HG02840 (cell line): ENCODE results near the gene PPEF2.
"Not testable (repeated sequence)": the region's sequence is repeated elsewhere in the genome, so short reads cannot be mapped to it uniquely, and the experiment has no call there.

Experiments
- ATAC-seq: cut with Tn5 transposase; IDR thresholded peaks from one replicate; pipeline ENCODE4 v1.9.1; 2021; ENCODE audit warnings: mild to moderate bottlenecking, moderate library complexity, moderate number of reproducible peaks; ENCODE audit not compliant: unreplicated experiment, low FRiP score

The PPEF2 gene

DNA sequence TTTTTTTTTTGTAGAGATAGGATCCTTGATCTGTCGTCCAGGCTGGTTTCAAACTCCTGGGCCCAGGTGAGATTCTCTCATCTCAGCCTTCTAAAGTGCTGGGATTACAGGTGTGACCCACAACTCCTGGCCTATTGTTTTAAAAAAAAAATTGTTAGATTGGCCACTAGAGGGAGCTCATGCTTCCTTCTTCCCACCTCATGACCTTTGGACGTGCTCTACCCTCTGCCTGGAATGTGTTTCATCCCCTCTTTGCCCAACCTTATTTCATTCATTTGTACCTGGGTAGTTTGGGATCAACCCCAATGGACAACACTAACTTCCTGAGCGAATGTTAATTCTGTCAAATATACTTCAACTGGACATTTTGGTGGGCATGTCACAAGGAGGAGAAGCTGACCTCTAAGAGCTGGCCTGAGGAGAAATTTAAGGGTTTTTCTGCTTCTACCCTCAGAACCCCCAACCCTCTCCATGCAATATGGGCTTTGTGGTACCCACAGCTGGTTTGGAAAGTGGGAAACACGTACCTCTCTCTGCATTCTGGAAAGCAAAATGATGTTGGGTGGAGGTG lies 6.4 kb downstream of the PPEF2 start:
- no peak for ATAC-seq

- no peak for ATAC-seq
These were observed 9.7 kb downstream of the PPEF2 start for GRCh38 chr4:75892508-75892907.

GRCh38 chr4:75891611-75892010 lies 10.6 kb downstream of the PPEF2 start:
- no peak for ATAC-seq

GRCh38 chr4:75889537-75890199 lies 12.6 kb downstream of the PPEF2 start:
- ATAC-seq, result no peak

DNA sequence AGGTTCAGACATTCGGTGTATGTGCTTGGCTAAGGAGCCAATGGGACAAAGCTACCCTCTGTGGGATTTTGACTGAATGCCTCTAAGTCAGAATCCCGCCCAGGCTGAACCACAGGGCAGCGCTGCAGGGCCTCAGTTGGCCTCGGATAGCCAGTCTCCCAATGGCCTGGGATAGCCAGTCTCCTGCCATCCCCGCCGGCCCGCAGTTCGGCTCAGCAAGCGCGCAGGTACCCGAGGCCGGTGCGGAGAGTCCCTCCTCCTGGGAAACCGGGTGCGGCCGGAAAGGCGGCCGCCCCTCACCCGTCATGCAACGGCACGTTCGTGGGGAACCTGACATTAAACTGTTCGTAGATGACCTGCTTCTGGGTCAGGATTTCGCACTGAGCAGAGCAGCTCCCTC lies 16.1 kb downstream of the PPEF2 start:
- no peak for ATAC-seq

DNA sequence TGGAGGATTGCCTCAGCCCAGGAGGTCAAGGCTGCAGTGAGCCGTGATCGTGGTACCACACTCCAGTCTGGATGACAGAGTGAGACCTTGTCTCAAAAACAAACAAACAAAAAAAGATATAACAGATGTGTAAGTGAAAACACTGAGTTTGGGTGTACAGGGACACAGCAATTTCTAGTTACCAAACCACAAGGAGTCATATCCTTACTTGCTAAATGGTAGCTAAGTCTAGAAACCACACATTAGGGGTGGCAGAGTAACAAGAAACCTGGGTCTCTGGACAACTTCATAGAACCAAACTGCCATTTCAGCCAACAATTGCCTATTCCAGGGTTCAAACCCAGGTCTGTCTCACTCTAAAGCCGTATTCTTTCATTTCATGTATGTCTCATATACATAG lies 20.8 kb downstream of the PPEF2 start:
- no peak for ATAC-seq

DNA sequence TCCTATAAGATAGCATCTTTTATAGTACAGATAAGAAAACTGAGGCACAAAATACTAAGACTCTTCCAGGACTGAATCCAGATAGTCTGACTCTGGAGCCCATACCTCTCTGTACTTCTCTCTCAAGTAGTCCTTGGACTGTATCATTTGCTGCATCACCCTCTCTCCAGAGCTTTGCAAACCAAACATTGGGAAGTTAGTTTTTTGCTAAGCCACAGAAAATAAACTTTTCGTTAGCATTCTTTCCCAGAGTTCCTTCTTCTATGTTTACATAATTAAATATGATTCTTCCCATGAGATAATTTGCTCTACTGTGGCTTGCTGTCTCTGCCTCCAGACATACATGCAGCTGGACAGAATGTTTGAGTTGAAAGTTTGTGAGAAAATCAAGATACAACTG lies 22.0 kb downstream of the PPEF2 start:
- ATAC-seq, result no peak

DNA sequence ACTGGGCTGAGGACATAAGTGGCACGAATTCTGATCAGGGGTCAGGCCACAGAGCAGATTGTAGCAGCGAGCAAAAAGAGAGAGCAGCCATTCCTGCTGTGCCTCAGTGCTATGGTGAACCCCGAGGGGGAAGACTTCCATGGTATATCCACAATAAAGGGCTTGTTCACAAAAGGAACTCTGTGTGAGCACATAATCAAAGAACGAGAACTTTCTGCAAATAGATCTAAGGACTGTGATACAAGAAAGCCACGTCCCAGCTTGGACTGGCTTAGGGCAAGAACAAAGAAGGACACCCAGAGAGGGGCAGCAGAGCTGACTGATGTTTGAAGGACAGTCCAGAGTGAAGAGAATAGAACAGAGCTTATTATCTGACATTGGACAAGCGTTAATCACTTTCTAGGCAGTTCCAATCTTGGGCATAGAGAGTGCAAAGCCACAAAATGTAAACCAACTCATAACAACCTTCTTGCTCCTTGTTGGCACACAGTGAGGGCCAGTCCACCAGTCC lies 24.0 kb downstream of the PPEF2 start:
- no peak for ATAC-seq

DNA sequence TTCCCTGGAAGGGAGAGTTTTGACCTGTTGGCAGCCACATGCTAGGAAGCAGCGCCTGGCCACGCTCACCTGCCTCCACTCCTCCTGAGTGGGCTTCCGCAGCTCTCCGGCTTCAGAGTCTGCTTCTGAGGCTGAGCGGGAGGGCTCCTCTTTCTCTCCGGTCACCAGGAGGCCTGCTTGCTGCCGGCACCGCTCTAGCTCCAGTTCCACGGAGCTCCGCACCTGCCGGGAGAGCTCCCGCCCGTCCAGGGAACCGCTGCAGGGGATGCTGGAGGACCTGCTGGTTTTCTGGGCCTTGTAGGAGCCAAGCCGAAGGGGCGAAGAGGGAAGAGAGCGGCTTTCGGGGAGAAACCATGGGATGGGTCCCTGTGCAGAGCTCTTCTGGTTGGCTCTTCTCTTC lies 26.0 kb downstream of the PPEF2 start:
- no peak for ATAC-seq

- no peak for ATAC-seq
These were observed 33.2 kb downstream of the PPEF2 start for GRCh38 chr4:75869100-75869499.

GRCh38 chr4:75867130-75867529 lies 35.1 kb downstream of the PPEF2 start:
- no peak for ATAC-seq

DNA sequence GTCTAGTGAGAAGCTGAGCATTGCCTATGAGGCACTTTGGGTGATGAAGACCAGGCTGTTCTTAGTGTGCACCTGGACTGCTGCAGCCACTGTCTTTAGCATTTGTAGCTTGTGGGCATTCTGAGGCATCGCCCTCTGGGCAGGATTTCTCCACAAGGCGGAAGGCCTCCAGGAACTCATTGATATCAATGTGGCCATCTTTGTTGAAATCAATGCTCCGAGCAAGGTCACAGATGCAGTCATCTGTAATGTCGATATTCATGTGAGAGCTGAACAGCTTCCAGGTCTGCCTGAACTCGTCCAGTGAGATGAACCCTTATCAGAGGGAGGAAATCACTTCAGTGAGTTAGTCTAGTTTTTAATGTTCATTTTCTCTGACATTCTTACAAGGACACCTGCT lies 41.6 kb downstream of the PPEF2 start:
- ATAC-seq, result no peak

GRCh38 chr4:75858721-75859120 lies 43.5 kb downstream of the PPEF2 start:
- ATAC-seq, result no peak

DNA sequence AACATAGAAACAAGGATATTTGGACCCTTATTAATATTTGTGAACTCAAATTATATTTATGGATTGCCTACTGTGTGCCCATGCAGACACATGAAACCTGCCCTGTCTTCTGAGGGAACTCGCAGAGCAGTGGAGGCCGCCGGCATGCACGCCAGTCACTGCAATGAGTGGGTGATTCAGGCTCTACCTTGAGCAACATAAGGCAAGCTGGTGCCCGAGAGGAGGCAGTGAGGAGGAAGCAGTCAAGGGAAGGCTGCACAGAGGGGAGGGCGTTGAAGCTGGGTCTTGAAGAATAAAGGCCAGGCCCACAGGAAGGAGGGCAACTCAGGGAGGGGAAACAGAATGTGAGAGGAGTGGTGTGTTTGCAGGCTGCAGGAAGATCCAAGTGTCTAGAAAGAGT lies 52.8 kb downstream of the PPEF2 start:
- ATAC-seq, result no peak

GRCh38 chr4:75848891-75849290 lies 53.4 kb downstream of the PPEF2 start:
- ATAC-seq, result no peak

DNA sequence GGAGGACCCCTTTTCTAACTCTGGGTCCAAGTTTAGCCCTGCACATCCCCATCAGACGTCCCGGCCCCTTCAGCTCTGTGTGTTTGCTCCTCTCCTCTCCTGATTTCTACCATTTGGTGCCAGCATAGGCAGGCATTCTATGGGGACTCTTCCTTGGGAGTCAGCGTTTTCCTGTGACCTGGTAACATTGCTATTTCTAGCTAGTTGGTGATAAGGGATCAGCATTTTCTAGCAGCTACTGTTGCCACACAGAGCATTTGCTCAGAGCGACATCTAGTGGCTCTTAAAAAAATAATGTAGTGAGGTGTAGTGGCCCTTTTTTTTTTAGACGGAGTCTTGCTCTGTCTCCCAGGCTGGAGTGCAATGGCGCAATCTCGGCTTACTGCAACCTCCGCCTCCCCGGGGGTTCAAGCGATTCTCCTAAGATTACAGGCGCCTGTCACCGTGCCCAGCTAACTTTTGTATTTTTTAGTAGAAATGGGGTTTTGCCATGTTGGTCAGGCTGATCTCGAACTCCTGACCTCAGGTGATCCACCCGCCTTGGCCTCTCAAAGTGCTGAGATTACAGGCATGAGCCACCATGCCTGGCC lies 54.0 kb downstream of the PPEF2 start:
- ATAC-seq, result not testable (repeated sequence)

GRCh38 chr4:75845992-75846391 lies 56.3 kb downstream of the PPEF2 start:
- no peak for ATAC-seq

DNA sequence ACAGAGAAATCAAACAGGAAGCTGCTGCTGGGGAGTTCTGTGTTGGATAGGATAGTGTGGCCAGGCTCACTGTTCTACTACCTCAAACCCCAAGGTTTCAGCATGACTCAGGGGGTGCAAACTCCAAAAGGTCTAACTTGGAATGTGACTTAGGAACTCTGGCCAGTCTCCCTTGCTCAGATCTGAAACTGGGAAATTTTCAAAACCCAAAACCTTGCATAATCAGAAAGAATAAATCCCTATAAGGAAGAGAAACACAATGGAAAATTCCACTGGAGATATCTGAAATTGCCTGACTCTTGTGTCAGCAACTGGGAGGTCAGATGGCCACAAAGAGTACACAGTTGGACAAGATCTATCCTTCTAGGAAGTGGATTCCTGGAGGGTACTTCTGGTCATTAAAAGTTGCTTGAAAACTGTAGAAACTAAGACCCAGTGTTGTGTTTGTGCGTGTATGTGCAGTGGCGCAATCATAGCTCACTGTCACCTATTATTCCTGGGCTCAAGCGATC lies 58.0 kb downstream of the PPEF2 start:
- no peak for ATAC-seq

GRCh38 chr4:75843596-75843995 lies 58.7 kb downstream of the PPEF2 start:
- ATAC-seq, result no peak

DNA sequence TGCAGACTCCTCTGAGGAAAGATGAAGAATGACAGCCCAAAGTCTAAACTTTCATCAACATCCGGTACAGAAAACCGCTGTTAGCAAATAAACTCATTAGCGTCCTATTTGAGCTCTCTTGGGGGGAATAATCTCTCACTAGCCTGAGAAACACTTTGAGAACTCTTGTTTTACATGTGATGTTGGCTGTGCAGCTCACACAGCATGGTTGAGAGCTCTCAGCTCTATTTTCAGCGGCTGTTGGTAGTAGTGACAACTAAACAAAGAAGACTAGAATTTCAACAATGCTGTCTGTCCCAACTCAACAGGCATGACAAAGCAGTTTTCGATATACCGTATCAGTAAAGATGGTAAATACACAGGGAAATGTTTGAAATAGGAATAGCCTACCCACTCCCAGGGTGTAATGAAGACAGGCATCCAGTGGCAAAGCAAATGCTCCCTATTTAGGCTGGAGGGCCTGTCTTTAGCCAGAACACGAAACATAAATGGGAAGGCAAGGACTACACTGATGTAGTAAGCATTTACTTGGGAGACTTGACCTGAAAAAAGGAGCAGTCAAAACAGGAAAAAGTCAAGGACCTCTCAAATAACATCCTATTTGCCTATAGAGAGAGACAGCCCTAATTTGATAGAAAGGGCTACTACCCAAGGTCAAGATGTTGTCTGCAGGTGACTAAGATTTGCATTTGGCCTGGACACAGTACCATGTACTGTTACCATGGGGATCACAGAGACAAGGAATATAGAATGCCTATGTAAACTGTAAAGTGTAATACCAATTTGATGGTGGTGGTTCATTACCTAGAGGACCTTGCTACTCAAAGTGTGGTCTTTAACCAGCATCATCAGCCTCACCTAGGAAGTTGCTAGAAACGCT lies 60.4 kb downstream of the PPEF2 start:
- no peak for ATAC-seq

DNA sequence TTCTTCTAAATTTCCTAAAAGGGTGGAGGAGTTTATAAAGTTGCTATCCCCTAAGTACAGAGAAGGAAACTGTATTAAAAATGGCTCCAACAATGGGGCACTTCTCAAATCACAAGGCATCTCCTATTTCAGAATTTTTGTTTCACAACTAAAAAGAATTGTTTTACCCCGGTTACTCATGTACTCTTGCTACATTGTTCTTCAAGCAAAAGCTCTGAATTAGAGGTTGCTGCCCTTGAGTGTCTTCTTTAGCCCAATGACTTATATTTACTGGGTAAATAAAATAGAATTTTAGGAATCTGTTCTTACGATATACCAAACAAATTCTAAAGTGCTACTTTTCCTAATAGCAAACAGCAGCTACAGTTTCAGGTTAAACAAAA lies 67.5 kb downstream of the PPEF2 start:
- no peak for ATAC-seq
